ENCODE data around the gene RXRA. TPM values are rescaled to one million over a fixed set of nuclear protein-coding genes. Genes with fewer than 3 reads are reported as not detected.

Gene RXRA
- total and polyA plus RNA-seq, 2 of the 13 experiments (the other 11 are each of a cell fraction or from before 2014, with no cell fraction given): 18.9 to 29.2 TPM

DNA sequence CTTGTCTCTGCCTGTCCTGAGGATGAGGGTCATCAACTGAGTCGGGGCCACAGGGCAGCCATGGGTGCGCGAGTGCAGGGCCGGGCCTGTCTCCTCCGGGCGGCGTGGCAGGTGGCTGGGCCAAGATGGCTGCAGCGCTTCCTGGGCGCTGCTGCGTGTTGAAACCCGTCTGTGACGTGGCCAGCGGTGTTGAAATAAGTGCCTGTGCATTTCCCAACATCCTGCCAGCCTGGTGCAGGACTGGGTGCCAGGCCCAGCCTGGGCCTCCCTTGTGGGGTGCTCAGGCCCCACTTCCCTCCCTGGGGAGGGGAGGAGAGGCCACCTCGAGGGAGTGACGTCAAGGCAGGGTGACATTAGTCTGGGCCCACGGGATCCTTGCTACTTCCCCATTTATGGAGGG is 45.5 kb downstream of the RXRA start:
- intact Hi-C loops (cut with micrococcal nuclease; ENCODE audit: unreplicated experiment) (no loop called here), in situ Hi-C loops (cut with HindIII; ENCODE audit: extremely low pct_ligation_motif_present, low pct_unique_long_range_greater_than_20kb) (no loop called here)
- Histone ChIP-seq H3K27ac (ENCODE audit: extremely low read length, insufficient read depth, low read length) (no peak overlapping the region), H4K20me1 (ENCODE audit: insufficient read depth, low read length) (peaks cover 47% of the 10 kb centered on the region; the same call in 1 of the 2 replicates), H3K9me3 (ENCODE audit: low read length) (no peaks in the 10 kb centered on the region), H3K9ac (ENCODE audit: insufficient read depth, low read depth, low read length) (no peak overlapping the region), H3K36me3 (replicated peaks in 1 of 2; ENCODE audit: control insufficient read depth in 1 of 2, insufficient read depth in 2 of 2, low read length in 2 of 2) (no peaks in the 10 kb centered on the region; a peak in 2 of 5 replicates), H3K4me2 (ENCODE audit: low read depth, low read length) (no peak overlapping the region), H2AFZ (ENCODE audit: low read length) (no peak overlapping the region), H3K27me3 (ENCODE audit: control insufficient read depth in 1 of 2, insufficient read depth in 2 of 2, low read length in 2 of 2) (no peaks in the 10 kb centered on the region), H3K4me1 (ENCODE audit: insufficient read depth, low read length) (peaks cover 60% of the 10 kb centered on the region), H3K79me2 (ENCODE audit: insufficient read depth, low read length) (peaks cover 82% of the 10 kb centered on the region), H3K4me3 (replicated peaks in 1 of 3; ENCODE audit: insufficient read depth in 1 of 3, low read depth in 2 of 3, low read length in 3 of 3) (no peak overlapping the region)
- TF ChIP-seq ZFP82 (CRISPR knock-in tag; IDR thresholded peaks at IDR 0.05; ENCODE audit: borderline replicate concordance): no peak
- no peak for TF ChIP-seq HNRNPUL1 (IDR thresholded peaks at IDR 0.05; ENCODE audit: low read depth, low read length)
- TF ChIP-seq HNRNPL (IDR thresholded peaks at IDR 0.05; ENCODE audit: low read depth, low read length): 0 out of 2 replicates have a peak, but pooled peaks have one; percentile 31
- 0 out of 2 replicates have a peak, but pooled peaks have one; percentile 28 for TF ChIP-seq AKAP8 (CRISPR knock-in tag; IDR thresholded peaks at IDR 0.05)
- ChIA-PET POLR2A (no interaction called here), CTCF (ENCODE audit: low intra/inter-chr PET ratio, low total read pairs) (no interaction called here)
- WGBS (ENCODE audit: low lambda C conversion rate): 84% methylated on average over 3 of the region's 16 CpGs
- FAIRE-seq: no peak
- no peak for DNase-seq (ENCODE audit: low spot score)
- no peak for ATAC-seq
- BruUV-seq (replicated peaks): no TSS peak

GRCh38 chr9:134372581-134373267 is 46.5 kb downstream of the RXRA start:
- Histone ChIP-seq H3K79me2 (ENCODE audit: insufficient read depth, low read length) (peaks cover 85% of the 10 kb centered on the region), H3K27ac (ENCODE audit: extremely low read length, insufficient read depth, low read length) (no peak overlapping the region), H3K9ac (ENCODE audit: insufficient read depth, low read depth, low read length) (no peak overlapping the region), H3K4me3 (replicated peaks in 1 of 3; ENCODE audit: insufficient read depth in 1 of 3, low read depth in 2 of 3, low read length in 3 of 3) (no peak overlapping the region), H3K4me2 (ENCODE audit: low read depth, low read length) (no peak overlapping the region), H3K27me3 (ENCODE audit: control insufficient read depth in 1 of 2, insufficient read depth in 2 of 2, low read length in 2 of 2) (no peaks in the 10 kb centered on the region), H3K9me3 (ENCODE audit: low read length) (no peaks in the 10 kb centered on the region), H2AFZ (ENCODE audit: low read length) (no peak overlapping the region), H3K4me1 (ENCODE audit: insufficient read depth, low read length) (peaks cover 65% of the 10 kb centered on the region), H3K36me3 (replicated peaks in 1 of 2; ENCODE audit: control insufficient read depth in 1 of 2, insufficient read depth in 2 of 2, low read length in 2 of 2) (no peaks in the 10 kb centered on the region; a peak in 2 of 5 replicates), H4K20me1 (ENCODE audit: insufficient read depth, low read length) (peaks cover 46% of the 10 kb centered on the region; the same call in 1 of the 2 replicates)
- CTCF ChIA-PET (ENCODE audit: low intra/inter-chr PET ratio, low total read pairs): no interaction called here
- POLR2A ChIA-PET: no interaction called here
- no TSS peak for BruUV-seq (replicated peaks)
- DNase-seq (ENCODE audit: low spot score) (no peak), ATAC-seq (no peak), FAIRE-seq (no peak)
- intact Hi-C loops (cut with micrococcal nuclease; ENCODE audit: unreplicated experiment) (no loop called here), in situ Hi-C loops (cut with HindIII; ENCODE audit: extremely low pct_ligation_motif_present, low pct_unique_long_range_greater_than_20kb) (no loop called here)
- WGBS (ENCODE audit: low lambda C conversion rate): 91% methylated on average over 11 of the region's 16 CpGs
- TF ChIP-seq RARG (CRISPR knock-in tag; IDR thresholded peaks at IDR 0.05; ENCODE audit: low read depth) (no peak), ZNF552 (CRISPR knock-in tag; IDR thresholded peaks at IDR 0.05; ENCODE audit: borderline replicate concordance) (no peak), ZMYM3 (CRISPR knock-in tag; IDR thresholded peaks at IDR 0.05) (peak; percentile 64; the same call in 1 of the 2 replicates), NCOA5 (CRISPR knock-in tag; IDR thresholded peaks at IDR 0.05) (no peak), ZNF768 (CRISPR knock-in tag; IDR thresholded peaks at IDR 0.05) (peak; percentile 97), SMAD9 (CRISPR knock-in tag; IDR thresholded peaks at IDR 0.05) (no peak), ZBTB44 (CRISPR knock-in tag; IDR thresholded peaks at IDR 0.05) (no peak)
